DOHH2 (cell line): ENCODE results near the gene DGKB.

Experiments used
- H3F3A ChIP-seq: fragments of 200-600 bp; sonication (generic), shearing (Covaris generic); 2 replicates; pipeline ENCODE4 v1.6.0; 2016; ENCODE audit warnings: antibody characterized with exemption, mild to moderate bottlenecking; ENCODE audit not compliant: control insufficient read depth, insufficient read depth
- H3K27ac ChIP-seq: fragments of 200-600 bp; sonication (generic); 2 replicates; pipeline ENCODE4 v1.5.1; 2014; ENCODE audit warnings: low read depth, mild to moderate bottlenecking, low read length, moderate library complexity
- H3K27me3 ChIP-seq: fragments of 200-600 bp; sonication (generic); 2 replicates; pipeline ENCODE4 v1.6.1; 2014; ENCODE audit warnings: mild to moderate bottlenecking, low read length, mixed read lengths; ENCODE audit not compliant: control insufficient read depth
- H3K36me3 ChIP-seq: fragments of 200-600 bp; sonication (generic); 2 replicates; pipeline ENCODE4 v1.6.1; 2014; ENCODE audit warnings: mild to moderate bottlenecking, low read length, moderate library complexity, mixed read lengths; ENCODE audit not compliant: control insufficient read depth
- H3K4me1 ChIP-seq: fragments of 200-600 bp; sonication (generic); 2 replicates; pipeline ENCODE4 v1.6.1; 2014; ENCODE audit warnings: mild to moderate bottlenecking, low read length, mixed read lengths; ENCODE audit not compliant: control insufficient read depth
- H3K4me2 ChIP-seq: fragments of 200-600 bp; sonication (generic); 2 replicates; pipeline ENCODE4 v1.6.0; 2014; ENCODE audit warnings: mild to moderate bottlenecking, low read length, moderate library complexity
- H3K4me3 ChIP-seq: fragments of 200-600 bp; sonication (generic); 2 replicates; pipeline ENCODE4 v1.5.1; 2014; ENCODE audit warnings: mild to moderate bottlenecking, low read length, mixed read lengths
- H3K79me2 ChIP-seq: fragments of 200-600 bp; sonication (generic); 2 replicates; pipeline ENCODE4 v1.6.1; 2014; ENCODE audit warnings: mild to moderate bottlenecking, low read length, mixed read lengths; ENCODE audit not compliant: control insufficient read depth
- H3K9me2 ChIP-seq: fragments of 200-600 bp; sonication (generic); replicated peaks from 2 replicates; pipeline ENCODE4 v1.6.1; 2014; ENCODE audit warnings: mild to moderate bottlenecking, low read length, mixed read lengths; ENCODE audit not compliant: control insufficient read depth
- H3K9me3 ChIP-seq: fragments of 200-600 bp; sonication (generic); 2 replicates; pipeline ENCODE4 v1.6.1; 2014; ENCODE audit warnings: antibody characterized with exemption, low read length, mixed read lengths; ENCODE audit not compliant: control insufficient read depth, insufficient read depth
- H4K20me1 ChIP-seq: fragments of 200-600 bp; sonication (generic); 2 replicates; pipeline ENCODE4 v1.6.0; 2014; ENCODE audit warnings: low read depth, mild to moderate bottlenecking, antibody characterized with exemption, low read length, moderate library complexity; ENCODE audit not compliant: control insufficient read depth, insufficient read depth
- CTCF ChIP-seq: fragments of 200-600 bp; sonication (generic); IDR thresholded peaks from one replicate; pipeline ENCODE4 v1.5.1; 2014; ENCODE audit warnings: antibody characterized with exemption, mild to moderate bottlenecking, low read depth, low read length; ENCODE audit not compliant: poor library complexity, severe bottlenecking
- EZH2phosphoT487 ChIP-seq: fragments of 200-600 bp; sonication (generic); IDR thresholded peaks from 2 replicates; pipeline ENCODE4 v1.6.1; 2017; ENCODE audit warnings: borderline replicate concordance, mild to moderate bottlenecking, antibody characterized with exemption, low read length, moderate library complexity, mixed read lengths

DGKB gene

GRCh38 chr7:14376711-14377110, 525.8 kb downstream of the DGKB start:
- Histone ChIP-seq H3F3A (no peaks in the 10 kb centered on the region), H3K4me1 (no peaks in the 10 kb centered on the region), H3K36me3 (no peaks in the 10 kb centered on the region), H3K27ac (no peak overlapping the region), H3K4me2 (no peak overlapping the region), H3K9me3 (0 out of 2 replicates have a peak, but pooled peaks cover 2% of the 10 kb centered on the region), H3K4me3 (no peak overlapping the region), H3K27me3 (no peaks in the 10 kb centered on the region), H4K20me1 (no peaks in the 10 kb centered on the region), H3K9me2 (no peaks in the 10 kb centered on the region), H3K79me2 (no peaks in the 10 kb centered on the region)
- TF ChIP-seq CTCF (no peak), EZH2phosphoT487 (no peak)

DNA sequence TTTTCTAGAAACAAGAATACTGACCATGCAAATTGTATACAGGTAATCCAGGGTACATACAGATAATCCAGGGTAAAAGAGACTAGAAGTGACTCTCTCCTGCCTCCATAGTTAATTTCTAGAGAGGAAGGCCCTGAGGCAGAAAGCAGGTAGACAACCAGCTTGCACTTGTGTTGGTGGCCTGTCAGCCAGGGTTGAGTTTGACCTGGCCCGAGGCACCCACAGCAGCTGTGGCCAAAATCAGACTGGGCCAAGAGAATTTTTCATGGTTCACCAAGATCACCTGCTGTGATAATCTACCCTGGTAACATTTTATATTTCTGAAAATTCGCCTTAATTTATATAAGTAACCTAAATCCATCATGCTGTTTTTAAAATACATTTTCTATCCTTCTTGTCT, 526.6 kb downstream of the DGKB start:
- 0 out of 2 replicates have a peak, but pooled peaks cover 2% of the 10 kb centered on the region for H3K9me3 ChIP-seq
- H3K27ac ChIP-seq = no peak overlapping the region
- H3K4me3 ChIP-seq = no peak overlapping the region
- no peaks in the 10 kb centered on the region for H3F3A ChIP-seq
- H3K27me3 ChIP-seq = no peaks in the 10 kb centered on the region
- no peaks in the 10 kb centered on the region for H3K79me2 ChIP-seq
- H3K9me2 ChIP-seq = no peaks in the 10 kb centered on the region
- no peak overlapping the region for H3K4me2 ChIP-seq
- TF ChIP-seq CTCF (no peak), EZH2phosphoT487 (no peak)
- no peaks in the 10 kb centered on the region for H3K36me3 ChIP-seq
- H3K4me1 ChIP-seq = no peaks in the 10 kb centered on the region
- H4K20me1 ChIP-seq = no peaks in the 10 kb centered on the region

GRCh38 chr7:14374336-14374735, 528.2 kb downstream of the DGKB start:
- Histone ChIP-seq H3K36me3 (no peaks in the 10 kb centered on the region), H3F3A (no peaks in the 10 kb centered on the region), H3K9me2 (no peaks in the 10 kb centered on the region), H3K4me3 (no peak overlapping the region), H3K27ac (no peak overlapping the region), H3K4me1 (no peaks in the 10 kb centered on the region), H3K9me3 (0 out of 2 replicates have a peak, but pooled peaks cover 2% of the 10 kb centered on the region), H4K20me1 (no peaks in the 10 kb centered on the region), H3K79me2 (no peaks in the 10 kb centered on the region), H3K27me3 (no peaks in the 10 kb centered on the region), H3K4me2 (no peak overlapping the region)
- TF ChIP-seq CTCF (no peak), EZH2phosphoT487 (no peak)
